GM12865 (cell line): ENCODE measurements around the gene STIP1.
"Not testable (repeated sequence)": the region's sequence is repeated elsewhere in the genome, so short reads cannot be mapped to it uniquely, and the experiment has no call there.

Experiments used
- DNase-seq: peaks from one replicate; pipeline ENCODE4 v3.0.0; 2010; ENCODE audit warnings: low read depth
- H3K4me3 ChIP-seq: 2 replicates; pipeline ENCODE4 v1.5.1; 2011; ENCODE audit warnings: mild to moderate bottlenecking, low read depth, low read length, control low read depth
- TF ChIP-seq, protein P1 (sequence below): IDR thresholded peaks from 2 replicates; pipeline ENCODE4 v1.5.1; 2011; ENCODE audit warnings: low read length, control low read depth, low read depth, inconsistent platforms; ENCODE audit not compliant: insufficient read depth; ENCODE audit errors: missing control alignments

Gene STIP1

DNA sequence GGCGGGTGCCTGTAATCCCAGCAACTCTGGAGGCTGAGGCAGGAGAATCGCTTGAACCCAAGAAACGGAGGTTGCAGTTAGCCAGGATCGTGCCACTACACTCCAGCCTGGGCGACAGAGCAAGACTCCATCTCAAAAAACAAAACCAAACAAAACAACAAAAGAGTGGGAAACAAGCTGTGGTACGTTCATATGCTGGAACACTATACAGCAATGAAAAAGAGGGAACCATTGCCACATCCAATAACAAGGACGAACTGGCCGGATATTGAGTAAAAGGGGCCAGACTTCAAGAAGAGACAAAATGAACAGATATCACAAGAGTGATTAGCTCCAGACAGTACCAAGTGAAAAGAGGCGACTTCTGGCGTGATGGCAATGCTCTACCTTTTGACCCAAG, 24.9 kb upstream of the STIP1 start:
- DNase-seq = no peak
- no peak overlapping the region for H3K4me3 ChIP-seq
- TF ChIP-seq, protein P1, sequence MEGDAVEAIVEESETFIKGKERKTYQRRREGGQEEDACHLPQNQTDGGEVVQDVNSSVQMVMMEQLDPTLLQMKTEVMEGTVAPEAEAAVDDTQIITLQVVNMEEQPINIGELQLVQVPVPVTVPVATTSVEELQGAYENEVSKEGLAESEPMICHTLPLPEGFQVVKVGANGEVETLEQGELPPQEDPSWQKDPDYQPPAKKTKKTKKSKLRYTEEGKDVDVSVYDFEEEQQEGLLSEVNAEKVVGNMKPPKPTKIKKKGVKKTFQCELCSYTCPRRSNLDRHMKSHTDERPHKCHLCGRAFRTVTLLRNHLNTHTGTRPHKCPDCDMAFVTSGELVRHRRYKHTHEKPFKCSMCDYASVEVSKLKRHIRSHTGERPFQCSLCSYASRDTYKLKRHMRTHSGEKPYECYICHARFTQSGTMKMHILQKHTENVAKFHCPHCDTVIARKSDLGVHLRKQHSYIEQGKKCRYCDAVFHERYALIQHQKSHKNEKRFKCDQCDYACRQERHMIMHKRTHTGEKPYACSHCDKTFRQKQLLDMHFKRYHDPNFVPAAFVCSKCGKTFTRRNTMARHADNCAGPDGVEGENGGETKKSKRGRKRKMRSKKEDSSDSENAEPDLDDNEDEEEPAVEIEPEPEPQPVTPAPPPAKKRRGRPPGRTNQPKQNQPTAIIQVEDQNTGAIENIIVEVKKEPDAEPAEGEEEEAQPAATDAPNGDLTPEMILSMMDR = no peak

DNA sequence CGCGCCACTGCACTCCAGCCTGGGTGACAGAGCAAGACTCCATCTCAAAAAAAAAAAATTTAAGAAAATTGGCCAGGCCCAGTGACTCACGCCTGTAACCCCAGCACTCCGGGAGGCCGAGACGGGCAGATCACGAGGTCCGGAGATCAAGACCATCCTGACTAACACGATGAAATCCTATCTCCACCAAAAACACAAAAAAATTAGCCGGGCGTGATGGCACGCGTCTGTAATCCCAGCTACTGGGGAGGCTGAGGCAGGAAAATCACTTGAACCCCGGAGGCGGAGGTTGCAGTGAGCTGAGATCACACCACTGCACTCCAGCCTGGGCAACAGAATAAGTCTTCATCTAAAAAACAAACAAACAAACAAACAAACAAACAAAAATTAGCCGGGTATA, 23.2 kb upstream of the STIP1 start:
- DNase-seq = not testable (repeated sequence)

DNA sequence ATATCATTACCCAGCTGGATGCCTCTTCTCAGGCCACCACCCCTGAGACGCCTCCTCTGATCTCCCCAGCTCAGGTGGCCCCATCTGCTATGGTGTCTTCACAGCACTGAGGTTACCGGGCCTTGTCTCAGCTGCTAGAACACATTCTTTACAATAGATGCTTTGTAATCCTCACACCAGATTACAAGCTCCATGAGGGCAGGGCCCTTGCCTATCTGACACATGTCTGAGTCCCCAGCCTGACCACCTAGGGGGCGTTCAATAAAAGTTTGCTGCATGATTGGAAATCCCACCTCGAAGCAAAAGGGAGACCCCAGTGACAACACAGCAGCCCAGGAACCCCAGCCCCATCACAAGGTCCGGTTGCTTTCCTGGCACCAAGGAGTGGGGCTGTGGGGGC, 22.0 kb upstream of the STIP1 start:
- DNase-seq = no peak
- no peak overlapping the region for H3K4me3 ChIP-seq
- TF ChIP-seq, protein P1 = no peak

More for the DNA sequence above, 23.2 kb upstream of the STIP1 start:
- H3K4me3 ChIP-seq = not testable (repeated sequence)

DNA sequence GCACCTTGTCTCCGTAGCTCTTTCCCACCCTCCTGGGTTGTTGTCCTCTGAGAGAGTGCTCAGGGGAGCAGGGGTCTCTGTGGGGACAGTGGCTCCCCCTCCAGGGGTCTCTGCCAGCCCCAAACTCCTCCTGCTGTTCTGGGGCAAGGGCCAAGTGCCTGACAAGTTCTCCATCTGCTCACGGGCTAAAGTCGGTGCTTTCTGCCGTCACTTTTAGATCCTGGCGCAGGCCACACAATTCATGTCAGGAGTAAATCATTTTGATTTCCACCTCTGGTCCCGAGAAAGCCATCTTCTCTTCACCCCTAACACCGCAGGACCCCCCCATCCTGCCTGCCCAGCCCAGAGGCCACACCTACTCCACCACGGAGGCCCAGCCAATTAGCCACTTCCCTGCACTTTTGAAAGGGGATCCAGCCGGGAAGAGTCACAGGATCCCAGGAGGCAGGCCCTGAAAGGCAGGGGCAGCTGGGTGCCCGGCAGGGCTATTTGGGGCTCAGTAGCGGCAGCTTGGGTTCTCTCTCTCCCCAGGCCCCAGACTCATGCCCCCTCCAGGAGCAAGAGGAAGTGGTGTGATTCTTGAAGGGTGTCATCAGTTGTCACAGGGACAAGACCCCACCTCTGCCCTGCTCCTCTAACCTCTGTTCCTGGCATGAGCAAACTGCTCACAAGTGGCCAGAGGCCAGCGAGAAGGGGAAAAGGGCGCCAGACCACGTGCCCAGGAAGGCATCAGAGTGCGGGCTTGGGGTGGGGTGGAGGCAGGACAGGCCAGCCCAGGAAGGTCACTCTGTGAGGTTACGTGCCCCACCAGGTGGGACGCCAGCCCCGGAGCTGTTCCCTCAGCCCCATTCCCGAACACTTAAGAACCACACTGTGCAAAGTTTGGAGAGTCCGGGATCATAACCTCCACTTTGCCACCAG, 21.3 kb upstream of the STIP1 start:
- TF ChIP-seq, protein P1 = no peak
- H3K4me3 ChIP-seq = peak overlapping the region; percentile 57
- no peak for DNase-seq

DNA sequence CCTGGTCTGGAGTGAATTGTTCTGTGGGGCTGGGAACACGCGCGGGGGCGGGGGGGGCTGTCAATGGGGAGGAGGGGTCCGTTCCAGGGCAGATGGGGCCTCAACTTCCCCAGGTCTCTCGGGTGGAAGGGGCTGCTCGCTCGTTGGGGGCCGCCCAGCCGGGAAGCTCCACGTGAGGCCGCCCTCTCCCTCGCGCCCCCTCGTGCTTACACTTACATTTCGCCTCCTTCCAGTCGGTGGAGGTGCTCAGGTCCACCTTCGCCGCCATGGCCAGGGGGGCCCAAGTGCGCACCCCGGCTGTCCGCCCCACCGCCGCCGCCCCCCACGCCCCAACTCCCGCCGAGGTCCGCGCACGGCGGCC, 20.5 kb upstream of the STIP1 start:
- peak overlapping the region; percentile 57 for H3K4me3 ChIP-seq
- peak; percentile 33 for DNase-seq
- TF ChIP-seq, protein P1 = no peak

DNA sequence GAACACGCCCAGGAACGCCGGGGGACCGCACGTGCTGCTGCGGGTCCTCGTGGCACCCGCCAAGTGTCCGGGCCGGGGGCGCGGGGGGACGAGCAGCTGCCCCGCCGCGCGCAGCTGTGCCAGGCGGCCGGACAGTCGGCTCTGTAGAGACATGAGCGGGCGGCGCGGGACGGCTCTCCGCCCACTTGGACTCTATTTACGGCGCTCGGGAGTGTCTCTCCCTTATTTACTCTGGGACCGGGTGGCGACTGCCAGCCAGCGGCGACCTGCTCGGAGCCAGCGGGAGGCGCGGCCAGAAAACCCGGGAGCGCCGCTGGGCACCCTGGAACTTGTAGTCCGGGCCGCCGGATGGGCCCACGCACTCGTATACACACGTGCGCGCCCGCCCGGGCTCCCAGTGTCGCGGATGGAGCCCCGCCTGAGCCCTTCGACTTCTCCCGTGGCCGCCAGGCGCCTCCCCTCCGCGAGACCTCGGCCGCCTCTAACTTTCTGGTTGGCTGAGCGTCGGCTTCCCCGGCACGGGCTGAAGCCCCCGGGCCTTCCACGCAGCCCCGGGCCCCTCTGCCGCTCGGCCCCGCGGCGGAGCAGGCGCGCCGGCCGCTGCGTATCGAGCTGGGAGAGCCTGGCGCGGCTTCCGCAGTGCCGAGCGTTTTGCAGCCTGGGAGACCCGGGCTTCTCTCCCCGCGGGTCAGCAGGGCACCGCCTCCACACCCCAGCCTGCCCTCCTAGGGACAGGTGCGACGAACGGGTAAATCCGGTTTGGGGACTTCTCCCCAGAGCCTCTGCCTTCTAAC, 19.9 kb upstream of the STIP1 start, which contains the start of gene MACROD1:
Gene MACROD1 (minus strand): TSS at position 272 of the 794 bp plus-strand sequence. CDS start 119 bp downstream, at position 153.
- TF ChIP-seq, protein P1 = no peak
- peak; percentile 91 for DNase-seq
- H3K4me3 ChIP-seq = peak within 1 kb of the TSS; percentile 57

DNA sequence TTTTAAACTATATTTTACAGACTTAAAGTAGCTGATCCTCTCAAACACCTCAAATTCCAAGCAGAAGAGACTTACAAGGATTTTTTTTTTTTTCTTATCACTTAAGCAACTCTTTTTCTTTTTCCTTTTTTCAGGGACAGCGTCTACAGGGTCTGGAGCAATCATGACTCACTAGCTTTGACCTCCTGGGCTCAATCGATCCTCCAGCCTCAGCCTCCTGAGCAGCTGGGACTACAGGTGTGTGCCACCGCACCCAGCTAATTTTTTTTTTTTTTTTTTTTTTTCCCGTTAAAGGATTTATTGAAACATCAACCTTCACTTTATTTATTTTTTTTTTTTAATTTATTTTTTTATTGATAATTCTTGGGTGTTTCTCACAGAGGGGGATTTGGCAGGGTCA, 15.6 kb upstream of the STIP1 start:
- H3K4me3 ChIP-seq = no peak overlapping the region
- DNase-seq = no peak
- TF ChIP-seq, protein P1 = no peak
